T-helper 1 cell treated with Interleukin-12 subunit alpha and Interleukin-12 subunit beta and Interleukin-4 antibody, amounts not matched to agents 30 ng/mL and 1 ng/mL, for 36 hours (primary cell): Measurements from ENCODE around the gene FAM76A. TPM values are rescaled to one million over a fixed set of nuclear protein-coding genes. Genes with fewer than 3 reads are reported as not detected.

Experiments used
- total RNA-seq: library from RNA; stranded (reverse); gene quantifications from 2 replicates; pipeline ENCODE4 v1.2.3, GENCODE V29; 2022

The FAM76A gene
- total RNA-seq, 1 donor from 2014 or later = 15.5 TPM

Other genes starting within 250 kb of the FAM76A start
- 124 and 127 TPM in 2 replicates for gene WASF2, start 235.8 kb upstream of the FAM76A start, total RNA-seq
- gene AHDC1, start 121.8 kb upstream of the FAM76A start, total RNA-seq = 37.3 and 37.7 TPM in 2 replicates
- gene FGR, start 90.8 kb upstream of the FAM76A start, total RNA-seq = 0.15 and 0.22 TPM in 2 replicates
- gene IFI6, start 53.8 kb upstream of the FAM76A start, total RNA-seq = 267 and 279 TPM in 2 replicates
- 31.5 and 31.7 TPM in 2 replicates for gene STX12, start 47.3 kb downstream of the FAM76A start, total RNA-seq
- 65.1 and 67.0 TPM in 2 replicates for gene PPP1R8, start 104.8 kb downstream of the FAM76A start, total RNA-seq
- 79.0 and 99.0 TPM in 2 replicates for gene THEMIS2, start 146.6 kb downstream of the FAM76A start, total RNA-seq
- 77.1 and 78.4 TPM in 2 replicates for gene RPA2, start 188.6 kb downstream of the FAM76A start, total RNA-seq
- 0.44 and 0.54 TPM in 2 replicates for gene SMPDL3B, start 209.0 kb downstream of the FAM76A start, total RNA-seq
- gene XKR8, start 234.0 kb downstream of the FAM76A start, total RNA-seq = 9.9 and 10.2 TPM in 2 replicates